OCI-LY7 (cell line): ENCODE measurements around the gene RNF19B.

ENCODE experiments used
- EZH2phosphoT487 ChIP-seq: fragments of 200-600 bp; sonication (generic); IDR thresholded peaks from 2 replicates; pipeline ENCODE4 v1.6.1; 2018; ENCODE audit warnings: low read depth, borderline replicate concordance, mild to moderate bottlenecking, mixed run types, antibody characterized with exemption, low read length, moderate library complexity, mixed read lengths
- TF ChIP-seq, protein P1 (sequence below): fragments of 200-600 bp; sonication (generic); conservative IDR thresholded peaks from 2 replicates; pipeline ENCODE4 v1.5.1; 2014; ENCODE audit warnings: mild to moderate bottlenecking, antibody characterized with exemption, low read length, moderate library complexity, mixed read lengths

- TF ChIP-seq, protein P1, sequence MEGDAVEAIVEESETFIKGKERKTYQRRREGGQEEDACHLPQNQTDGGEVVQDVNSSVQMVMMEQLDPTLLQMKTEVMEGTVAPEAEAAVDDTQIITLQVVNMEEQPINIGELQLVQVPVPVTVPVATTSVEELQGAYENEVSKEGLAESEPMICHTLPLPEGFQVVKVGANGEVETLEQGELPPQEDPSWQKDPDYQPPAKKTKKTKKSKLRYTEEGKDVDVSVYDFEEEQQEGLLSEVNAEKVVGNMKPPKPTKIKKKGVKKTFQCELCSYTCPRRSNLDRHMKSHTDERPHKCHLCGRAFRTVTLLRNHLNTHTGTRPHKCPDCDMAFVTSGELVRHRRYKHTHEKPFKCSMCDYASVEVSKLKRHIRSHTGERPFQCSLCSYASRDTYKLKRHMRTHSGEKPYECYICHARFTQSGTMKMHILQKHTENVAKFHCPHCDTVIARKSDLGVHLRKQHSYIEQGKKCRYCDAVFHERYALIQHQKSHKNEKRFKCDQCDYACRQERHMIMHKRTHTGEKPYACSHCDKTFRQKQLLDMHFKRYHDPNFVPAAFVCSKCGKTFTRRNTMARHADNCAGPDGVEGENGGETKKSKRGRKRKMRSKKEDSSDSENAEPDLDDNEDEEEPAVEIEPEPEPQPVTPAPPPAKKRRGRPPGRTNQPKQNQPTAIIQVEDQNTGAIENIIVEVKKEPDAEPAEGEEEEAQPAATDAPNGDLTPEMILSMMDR: no peak
- TF ChIP-seq EZH2phosphoT487: no peak
These were observed 39.0 kb downstream of the RNF19B start for GRCh38 chr1:32925403-32926162.
